ENCODE data around the gene ZIC2. TPM values are rescaled to one million over a fixed set of nuclear protein-coding genes. Genes with fewer than 3 reads are reported as not detected.

Gene ZIC2
- total and polyA plus RNA-seq, 2 of the 8 experiments (the other 6 are each of a cell fraction or from before 2014, with no cell fraction given), result 53.2 to 372 TPM

DNA sequence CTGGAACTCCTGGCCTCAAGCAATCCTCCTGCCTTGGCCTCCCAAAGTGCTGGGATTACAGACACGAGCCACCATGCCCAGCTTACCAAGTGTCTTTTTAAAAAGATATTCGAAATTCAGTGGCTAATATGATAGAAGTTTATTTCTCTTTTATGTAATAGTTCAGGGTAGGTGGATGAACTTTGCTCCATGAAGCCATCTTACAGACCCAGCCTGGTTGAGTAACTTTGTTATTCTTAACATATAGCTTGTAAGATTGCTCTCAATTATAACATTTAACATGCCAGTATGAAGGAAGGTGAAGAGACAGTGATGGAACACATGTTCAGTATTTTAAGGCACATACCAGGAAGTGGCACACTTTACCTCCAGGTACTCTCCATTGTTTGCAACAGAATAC lies 42.4 kb downstream of the ZIC2 start:
- Histone ChIP-seq H2AK5ac (ENCODE audit: low read depth, low read length) (no peak overlapping the region), H4K91ac (replicated peaks; ENCODE audit: insufficient read length, low read length) (no peak overlapping the region), H3K18ac (ENCODE audit: extremely low read depth, low read length) (no peak overlapping the region), H3K23ac (ENCODE audit: insufficient read length) (no peak overlapping the region), H4K8ac (ENCODE audit: extremely low read depth, insufficient read depth, low read length) (no peak overlapping the region), H2BK12ac (ENCODE audit: low read depth, low read length) (no peak overlapping the region), H3K23me2 (ENCODE audit: low read depth, low read length) (no peaks in the 10 kb centered on the region), H3K9ac (replicated peaks in 1 of 4; ENCODE audit: extremely low read depth in 1 of 4, low read depth in 3 of 4, low read length in 3 of 4) (no peak overlapping the region), H2AFZ (ENCODE audit: low read length) (no peak overlapping the region), H3K14ac (ENCODE audit: insufficient read length) (no peak overlapping the region), H3K56ac (replicated peaks; ENCODE audit: insufficient read length, low read depth, low read length) (no peak overlapping the region), H3K4me1 (replicated peaks in 1 of 4; ENCODE audit: control insufficient read depth in 3 of 4, insufficient read depth in 4 of 4, low read length in 3 of 4) (peaks cover 0 to 5% (median 1%) of the 10 kb centered on the region in 4 experiments; a peak in 1 of 7 replicates), H4K5ac (ENCODE audit: insufficient read length, low read depth, low read length) (no peak overlapping the region), H3K79me1 (ENCODE audit: low read depth, low read length) (no peaks in the 10 kb centered on the region), H3K4ac (replicated peaks; ENCODE audit: insufficient read length, low read depth, low read length) (no peak overlapping the region), H2BK120ac (replicated peaks; ENCODE audit: low read depth, low read length) (no peak overlapping the region), H3K79me2 (ENCODE audit: control insufficient read depth in 1 of 2, insufficient read depth in 2 of 2, low read length in 2 of 2) (no peaks in the 10 kb centered on the region), H2BK5ac (ENCODE audit: low read depth, low read length) (no peak overlapping the region), H3K36me3 (ENCODE audit: control insufficient read depth in 2 of 4, insufficient read depth in 4 of 4, low read length in 3 of 4) (no peaks in the 10 kb centered on the region), H3K4me3 (ENCODE audit: extremely low read depth in 1 of 4, insufficient read depth in 2 of 4, low read depth in 3 of 4, low read length in 4 of 4) (no peak overlapping the region), H3K27me3 (replicated peaks in 1 of 4; ENCODE audit: control insufficient read depth in 3 of 4, extremely low read depth in 1 of 4, insufficient read depth in 3 of 4, low read length in 3 of 4) (no peaks in the 10 kb centered on the region), H3K9me3 (ENCODE audit: insufficient read depth in 2 of 2, low read depth in 1 of 2, low read length in 1 of 2) (peaks cover 0 to 10% of the 10 kb centered on the region in 2 experiments; a peak in 2 of 4 replicates), H2BK20ac (ENCODE audit: low read length) (no peak overlapping the region), H4K20me1 (replicated peaks in 1 of 2; ENCODE audit: control insufficient read depth in 1 of 2, insufficient read depth in 2 of 2, low read length in 2 of 2) (no peaks in the 10 kb centered on the region), H3K27ac (ENCODE audit: low read depth, low read length) (no peak overlapping the region), H2BK15ac (ENCODE audit: low read length) (no peak overlapping the region), H3K4me2 (ENCODE audit: insufficient read depth in 1 of 2, low read depth in 2 of 2, low read length in 2 of 2) (no peak overlapping the region)
- ChIA-PET POLR2A (ENCODE audit: partially characterized antibody) (no interaction called here), CTCF (ENCODE audit: partially characterized antibody) (interaction anchor here (0.6 kb wide), 1 partner anchor 54 kb away, joined by 3 read pairs; no protein-coding TSS in a partner anchor)
- WGBS, 2 experiments (ENCODE audit: extremely low coverage in 1 of 2, insufficient coverage in 1 of 2, insufficient read length in 1 of 2, insufficient replicate concordance in 2 of 2, low coverage in 1 of 2, low lambda C conversion rate in 2 of 2, missing lambda C conversion rate in 1 of 2), result 87% methylated on average over 2 of the region's 2 CpGs; no CpG with 5 or more reads in 1 of the 2 experiments
- no peak for FAIRE-seq
- TF ChIP-seq CBX5 (IDR thresholded peaks at IDR 0.05; ENCODE audit: low read depth, low read length) (no peak), TAF1 (IDR thresholded peaks at IDR 0.05; ENCODE audit: low read depth, low read length) (no peak), RXRA (IDR thresholded peaks at IDR 0.05; ENCODE audit: insufficient read depth, low read depth, low read length) (no peak), EGR1 (IDR thresholded peaks at IDR 0.05; ENCODE audit: borderline replicate concordance, low read depth, low read length) (no peak), SUZ12 (IDR thresholded peaks at IDR 0.05; ENCODE audit: low read length) (no peak), SIN3A (conservative IDR thresholded peaks at IDR 0.05 in 1 of 2, IDR thresholded peaks at IDR 0.05 in 1 of 2; ENCODE audit: low read depth in 1 of 2, low read length in 2 of 2) (no peak), SIX5 (IDR thresholded peaks at IDR 0.05; ENCODE audit: low read depth, low read length) (no peak), CEBPB (IDR thresholded peaks at IDR 0.05; ENCODE audit: low read depth, low read length) (no peak), EZH2 (IDR thresholded peaks at IDR 0.05; ENCODE audit: low read depth, low read length, severe bottlenecking) (no peak), TCF12 (IDR thresholded peaks at IDR 0.05; ENCODE audit: low read depth, low read length) (no peak), GABPA (IDR thresholded peaks at IDR 0.05; ENCODE audit: borderline replicate concordance, insufficient read depth, low read length) (no peak)
- TF ChIP-seq, protein P1, sequence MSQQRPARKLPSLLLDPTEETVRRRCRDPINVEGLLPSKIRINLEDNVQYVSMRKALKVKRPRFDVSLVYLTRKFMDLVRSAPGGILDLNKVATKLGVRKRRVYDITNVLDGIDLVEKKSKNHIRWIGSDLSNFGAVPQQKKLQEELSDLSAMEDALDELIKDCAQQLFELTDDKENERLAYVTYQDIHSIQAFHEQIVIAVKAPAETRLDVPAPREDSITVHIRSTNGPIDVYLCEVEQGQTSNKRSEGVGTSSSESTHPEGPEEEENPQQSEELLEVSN (IDR thresholded peaks at IDR 0.05), result no peak
- DNase-seq (ENCODE audit: low read depth in 1 of 2, low spot score in 2 of 2), result no peak
